Dendritic cell treated with granulocyte-macrophage colony-stimulating factor and Interleukin-4, amounts not matched to agents 40 ng/mL and 50 ng/mL, for 4 days (primary cell): ENCODE measurements around the gene PTPN4.

Experiments used
- H3K27ac Mint-ChIP-seq: one replicate; pipeline ENCODE4 v1.8.0; 2022; ENCODE audit warnings: mild to moderate bottlenecking, mixed read lengths
- H3K27me3 Mint-ChIP-seq: one replicate; pipeline ENCODE4 v1.8.0; 2022; ENCODE audit warnings: mild to moderate bottlenecking, mixed read lengths
- H3K36me3 Mint-ChIP-seq: one replicate; pipeline ENCODE4 v1.8.0; 2022; ENCODE audit warnings: low read depth, mixed read lengths
- H3K4me1 Mint-ChIP-seq: one replicate; pipeline ENCODE4 v1.8.0; 2022; ENCODE audit warnings: low read depth, mixed read lengths
- H3K4me3 Mint-ChIP-seq: one replicate; pipeline ENCODE4 v1.8.0; 2022; ENCODE audit warnings: mild to moderate bottlenecking, moderate library complexity, mixed read lengths
- H3K9me3 Mint-ChIP-seq: one replicate; pipeline ENCODE4 v1.8.0; 2022; ENCODE audit warnings: mixed read lengths
- intact Hi-C: fragments of 100-400 bp; cut with micrococcal nuclease; formaldehyde crosslinking; loops from one replicate; pipeline ENCODE4 v1.15.0; 2022

PTPN4 gene

GRCh38 chr2:119910566-119910965, 150.8 kb downstream of the PTPN4 start:
- no peak overlapping the region for H3K27ac Mint-ChIP-seq
- H3K4me3 Mint-ChIP-seq: no peak overlapping the region
- no peaks in the 10 kb centered on the region for H3K4me1 Mint-ChIP-seq
- H3K9me3 Mint-ChIP-seq: peaks cover 17% of the 10 kb centered on the region
- H3K36me3 Mint-ChIP-seq: peaks cover 7% of the 10 kb centered on the region
- intact Hi-C loops: no loop called here
- H3K27me3 Mint-ChIP-seq: no peaks in the 10 kb centered on the region

DNA sequence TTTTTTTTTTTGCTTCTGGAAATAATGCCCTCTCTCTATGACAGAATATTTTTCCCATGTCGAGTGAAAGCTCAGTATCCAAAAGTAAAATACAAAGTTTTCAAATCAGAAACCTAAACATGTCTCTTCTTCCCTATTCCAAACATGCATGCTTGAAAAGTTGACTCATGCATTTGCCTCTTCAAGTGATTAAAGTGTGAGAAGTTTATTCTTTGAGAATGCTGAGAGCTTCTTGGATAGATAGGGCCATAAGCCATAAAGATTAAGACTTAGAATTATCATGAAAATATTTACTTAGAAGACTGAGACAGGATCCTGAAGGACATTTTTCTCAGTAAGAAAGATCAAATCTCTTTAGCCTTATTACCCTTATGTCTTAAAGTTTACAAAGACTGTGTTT, 154.5 kb downstream of the PTPN4 start:
- no peak overlapping the region for H3K4me3 Mint-ChIP-seq
- intact Hi-C loops: no loop called here
- H3K36me3 Mint-ChIP-seq: peaks cover 7% of the 10 kb centered on the region
- H3K4me1 Mint-ChIP-seq: no peaks in the 10 kb centered on the region
- H3K27ac Mint-ChIP-seq: no peak overlapping the region
- H3K27me3 Mint-ChIP-seq: no peaks in the 10 kb centered on the region
- peaks cover 16% of the 10 kb centered on the region for H3K9me3 Mint-ChIP-seq

DNA sequence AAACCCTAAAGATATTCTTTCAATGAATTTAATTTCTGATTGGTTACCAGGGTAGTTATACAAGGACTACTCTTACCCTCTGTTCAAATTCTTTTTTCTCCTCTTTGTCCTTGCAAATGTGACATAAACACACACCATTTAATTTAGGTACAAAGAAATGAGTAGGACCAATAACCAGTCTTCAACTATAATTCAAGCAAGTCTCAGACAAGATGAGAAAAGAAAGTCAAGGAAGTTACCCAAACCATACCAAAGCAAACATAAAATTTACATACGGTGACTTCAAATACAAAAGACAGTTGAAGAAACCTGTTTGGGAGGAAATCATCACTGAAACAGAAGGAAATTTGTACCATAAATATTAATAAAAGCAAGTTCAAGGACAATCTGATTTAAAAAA, 162.1 kb downstream of the PTPN4 start:
- no peaks in the 10 kb centered on the region for H3K4me1 Mint-ChIP-seq

DNA sequence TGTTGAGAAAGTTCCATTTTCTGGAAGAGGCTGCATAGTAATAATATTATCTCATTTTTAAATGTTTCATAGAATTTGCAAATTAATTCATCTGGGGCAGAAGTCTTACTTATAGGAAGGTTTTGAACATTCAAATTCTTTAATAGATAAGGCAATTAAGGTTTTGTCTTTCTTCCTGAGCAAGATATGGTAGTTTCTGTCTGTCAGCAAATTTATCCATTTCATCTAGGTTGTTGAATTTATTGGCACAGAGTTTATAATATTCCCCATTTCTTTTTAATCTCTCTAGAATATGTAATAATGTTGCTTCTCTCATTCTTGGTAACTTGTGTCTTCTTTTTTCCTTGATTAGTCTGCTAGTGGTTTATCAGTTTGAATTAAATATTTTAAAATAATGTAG, 163.0 kb downstream of the PTPN4 start:
- H3K4me3 Mint-ChIP-seq: no peak overlapping the region
- H3K4me1 Mint-ChIP-seq: no peaks in the 10 kb centered on the region
- no peaks in the 10 kb centered on the region for H3K27me3 Mint-ChIP-seq
- intact Hi-C loops: no loop called here
- H3K36me3 Mint-ChIP-seq: no peaks in the 10 kb centered on the region
- H3K27ac Mint-ChIP-seq: no peak overlapping the region
- H3K9me3 Mint-ChIP-seq: no peaks in the 10 kb centered on the region

More for the DNA sequence above, 162.1 kb downstream of the PTPN4 start:
- Mint-ChIP-seq H3K9me3 (no peaks in the 10 kb centered on the region), H3K27me3 (no peaks in the 10 kb centered on the region), H3K27ac (no peak overlapping the region), H3K4me3 (no peak overlapping the region), H3K36me3 (no peaks in the 10 kb centered on the region)
- intact Hi-C loops: no loop called here

GRCh38 chr2:119929537-119929936, 169.8 kb downstream of the PTPN4 start:
- Mint-ChIP-seq H3K27ac (no peak overlapping the region), H3K4me3 (no peak overlapping the region), H3K4me1 (no peaks in the 10 kb centered on the region), H3K9me3 (no peaks in the 10 kb centered on the region), H3K27me3 (no peaks in the 10 kb centered on the region), H3K36me3 (peaks cover 6% of the 10 kb centered on the region)
- intact Hi-C loops: no loop called here

- Mint-ChIP-seq H3K27me3 (no peaks in the 10 kb centered on the region), H3K9me3 (no peaks in the 10 kb centered on the region), H3K4me3 (no peak overlapping the region), H3K4me1 (no peaks in the 10 kb centered on the region), H3K36me3 (peaks cover 32% of the 10 kb centered on the region), H3K27ac (no peak overlapping the region)
- intact Hi-C loops: no loop called here
Observed at GRCh38 chr2:119932809-119933208, 173.1 kb downstream of the PTPN4 start.

DNA sequence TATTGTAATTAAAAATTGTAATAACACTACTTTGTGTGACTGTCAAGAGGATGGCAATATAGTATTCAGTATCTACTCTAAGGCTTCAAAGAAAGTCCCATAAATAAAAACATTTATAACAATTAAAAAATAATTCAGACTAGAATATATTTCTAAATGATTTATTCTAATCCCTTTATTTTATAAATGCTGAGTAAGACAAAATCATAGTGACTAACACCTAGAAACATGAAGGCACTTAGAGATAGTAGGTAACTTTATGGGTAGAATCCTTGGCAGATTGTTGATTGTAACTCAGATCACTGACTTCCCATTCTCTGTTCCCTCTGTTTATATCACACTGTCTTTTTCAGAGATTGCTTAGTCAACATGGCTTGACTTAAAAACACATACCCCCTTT, 174.6 kb downstream of the PTPN4 start:
- no peak overlapping the region for H3K27ac Mint-ChIP-seq

GRCh38 chr2:119937680-119938079, 178.0 kb downstream of the PTPN4 start:
- H3K9me3 Mint-ChIP-seq: no peaks in the 10 kb centered on the region
- no peak overlapping the region for H3K4me3 Mint-ChIP-seq
- H3K27ac Mint-ChIP-seq: no peak overlapping the region
- intact Hi-C loops: no loop called here
- H3K27me3 Mint-ChIP-seq: no peaks in the 10 kb centered on the region
- H3K36me3 Mint-ChIP-seq: peaks cover 31% of the 10 kb centered on the region
- no peaks in the 10 kb centered on the region for H3K4me1 Mint-ChIP-seq

More for the DNA sequence above, 174.6 kb downstream of the PTPN4 start:
- Mint-ChIP-seq H3K27me3 (no peaks in the 10 kb centered on the region), H3K36me3 (peaks cover 36% of the 10 kb centered on the region), H3K4me1 (no peaks in the 10 kb centered on the region), H3K9me3 (no peaks in the 10 kb centered on the region), H3K4me3 (no peak overlapping the region)
- intact Hi-C loops: no loop called here

DNA sequence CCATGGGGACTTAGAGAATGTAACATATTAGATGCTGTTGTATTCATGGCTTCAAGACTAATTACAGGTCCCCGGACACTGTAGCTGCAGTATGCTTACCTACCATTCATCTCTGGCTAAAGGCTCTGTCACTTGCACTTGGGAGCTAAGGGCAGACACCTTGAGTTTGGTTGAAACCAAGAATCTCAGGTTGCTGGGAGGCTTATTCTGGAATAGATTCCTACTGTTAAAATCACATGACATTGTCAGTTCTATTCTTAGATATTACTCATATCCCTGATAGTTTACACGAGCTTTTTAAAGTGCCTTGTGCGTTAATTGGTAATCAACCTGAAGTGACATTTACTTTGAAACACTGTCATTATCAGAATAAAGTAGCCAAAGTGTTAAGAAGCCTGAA, 180.2 kb downstream of the PTPN4 start:
- no peaks in the 10 kb centered on the region for H3K27me3 Mint-ChIP-seq
- H3K36me3 Mint-ChIP-seq: peaks cover 26% of the 10 kb centered on the region
- H3K27ac Mint-ChIP-seq: no peak overlapping the region
- intact Hi-C loops: no loop called here
- H3K4me1 Mint-ChIP-seq: no peaks in the 10 kb centered on the region
- H3K9me3 Mint-ChIP-seq: no peaks in the 10 kb centered on the region
- H3K4me3 Mint-ChIP-seq: no peak overlapping the region

- peaks cover 17% of the 10 kb centered on the region for H3K36me3 Mint-ChIP-seq
- H3K4me1 Mint-ChIP-seq: no peaks in the 10 kb centered on the region
- no peaks in the 10 kb centered on the region for H3K9me3 Mint-ChIP-seq
- intact Hi-C loops: no loop called here
- H3K4me3 Mint-ChIP-seq: no peak overlapping the region
- H3K27me3 Mint-ChIP-seq: no peaks in the 10 kb centered on the region
- H3K27ac Mint-ChIP-seq: no peak overlapping the region
Observed at GRCh38 chr2:119940856-119941255, 181.1 kb downstream of the PTPN4 start.

GRCh38 chr2:119941388-119941787, 181.7 kb downstream of the PTPN4 start:
- Mint-ChIP-seq H3K27ac (no peak overlapping the region), H3K9me3 (no peaks in the 10 kb centered on the region), H3K4me1 (no peaks in the 10 kb centered on the region), H3K4me3 (no peak overlapping the region), H3K27me3 (no peaks in the 10 kb centered on the region), H3K36me3 (peaks cover 12% of the 10 kb centered on the region)
- intact Hi-C loops: no loop called here

- intact Hi-C loops: no loop called here
Observed at GRCh38 chr2:119941981-119942513, 182.3 kb downstream of the PTPN4 start.

DNA sequence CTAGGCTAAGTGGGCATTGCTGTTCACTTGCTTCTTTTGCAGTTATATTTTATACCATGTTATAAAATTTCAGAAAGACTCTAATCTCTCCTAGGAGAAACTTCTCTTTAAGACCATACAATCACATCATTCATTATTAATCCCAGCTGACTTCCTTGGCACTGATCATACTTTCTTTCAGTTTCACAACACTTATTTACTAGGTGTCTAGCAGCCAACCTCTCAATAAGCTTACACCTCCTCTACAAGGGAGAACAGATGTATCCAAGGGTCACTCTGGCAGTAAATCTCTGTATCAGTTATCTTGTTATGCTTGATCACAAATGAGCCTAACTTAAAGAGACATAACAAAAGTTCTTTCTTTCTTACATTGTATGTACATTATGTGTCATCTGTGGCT, 183.3 kb downstream of the PTPN4 start:
- Mint-ChIP-seq H3K36me3 (peaks cover 14% of the 10 kb centered on the region), H3K9me3 (no peaks in the 10 kb centered on the region), H3K4me3 (no peak overlapping the region), H3K4me1 (no peaks in the 10 kb centered on the region), H3K27me3 (no peaks in the 10 kb centered on the region), H3K27ac (no peak overlapping the region)
- intact Hi-C loops: no loop called here

More at GRCh38 chr2:119941981-119942513, 182.3 kb downstream of the PTPN4 start:
- Mint-ChIP-seq H3K27ac (no peak overlapping the region), H3K27me3 (no peaks in the 10 kb centered on the region), H3K9me3 (no peaks in the 10 kb centered on the region), H3K36me3 (peaks cover 12% of the 10 kb centered on the region), H3K4me3 (no peak overlapping the region), H3K4me1 (no peaks in the 10 kb centered on the region)

DNA sequence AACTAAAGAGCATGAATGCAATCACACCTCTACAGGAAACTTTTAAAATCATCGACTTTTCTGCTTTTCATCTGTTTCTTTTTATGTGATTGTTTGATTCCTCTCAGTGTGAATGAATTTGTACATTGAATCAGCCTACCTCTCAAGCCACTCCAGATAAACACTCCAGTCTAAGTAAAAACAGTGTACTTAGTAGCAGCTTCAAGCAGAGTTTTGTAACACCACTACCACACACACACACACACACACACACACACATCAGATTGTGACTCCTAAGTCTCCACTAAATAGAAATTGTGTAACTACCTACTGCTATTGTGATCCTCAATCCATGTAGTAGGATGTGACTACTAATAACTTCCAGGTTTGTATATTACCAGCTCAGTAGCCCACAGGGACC, 187.8 kb downstream of the PTPN4 start:
- no peak overlapping the region for H3K4me3 Mint-ChIP-seq
- H3K4me1 Mint-ChIP-seq: no peaks in the 10 kb centered on the region
- H3K27me3 Mint-ChIP-seq: no peaks in the 10 kb centered on the region
- H3K36me3 Mint-ChIP-seq: peaks cover 24% of the 10 kb centered on the region
- H3K27ac Mint-ChIP-seq: no peak overlapping the region
- no peaks in the 10 kb centered on the region for H3K9me3 Mint-ChIP-seq
- intact Hi-C loops: no loop called here

GRCh38 chr2:119950966-119951365, 191.2 kb downstream of the PTPN4 start:
- Mint-ChIP-seq H3K4me1 (no peaks in the 10 kb centered on the region), H3K27me3 (no peaks in the 10 kb centered on the region), H3K27ac (no peak overlapping the region), H3K36me3 (peaks cover 50% of the 10 kb centered on the region), H3K9me3 (no peaks in the 10 kb centered on the region), H3K4me3 (no peak overlapping the region)
- intact Hi-C loops: no loop called here
